Astrocyte of the cerebellum (primary cell): ENCODE data around the gene EFEMP2.

Experiments used
- DNase-seq: peaks from one replicate; pipeline ENCODE4 v3.0.0-alpha.2; 2011; ENCODE audit warnings: low read depth
- H3K4me3 ChIP-seq: 2 replicates; pipeline ENCODE4 v1.5.1; 2011; ENCODE audit warnings: mild to moderate bottlenecking, low read depth, low read length, moderate library complexity
- in situ Hi-C: cut with HindIII; loops from 2 replicates; pipeline ENCODE4 v1.10.0; 2017; ENCODE audit warnings: low sequenced_read_pairs
- TF ChIP-seq, protein P1 (sequence below): IDR thresholded peaks from 2 replicates; pipeline ENCODE4 v1.5.1; 2012; ENCODE audit warnings: low read length, low read depth, moderate library complexity, mild to moderate bottlenecking; ENCODE audit errors: missing control alignments

The EFEMP2 gene

DNA sequence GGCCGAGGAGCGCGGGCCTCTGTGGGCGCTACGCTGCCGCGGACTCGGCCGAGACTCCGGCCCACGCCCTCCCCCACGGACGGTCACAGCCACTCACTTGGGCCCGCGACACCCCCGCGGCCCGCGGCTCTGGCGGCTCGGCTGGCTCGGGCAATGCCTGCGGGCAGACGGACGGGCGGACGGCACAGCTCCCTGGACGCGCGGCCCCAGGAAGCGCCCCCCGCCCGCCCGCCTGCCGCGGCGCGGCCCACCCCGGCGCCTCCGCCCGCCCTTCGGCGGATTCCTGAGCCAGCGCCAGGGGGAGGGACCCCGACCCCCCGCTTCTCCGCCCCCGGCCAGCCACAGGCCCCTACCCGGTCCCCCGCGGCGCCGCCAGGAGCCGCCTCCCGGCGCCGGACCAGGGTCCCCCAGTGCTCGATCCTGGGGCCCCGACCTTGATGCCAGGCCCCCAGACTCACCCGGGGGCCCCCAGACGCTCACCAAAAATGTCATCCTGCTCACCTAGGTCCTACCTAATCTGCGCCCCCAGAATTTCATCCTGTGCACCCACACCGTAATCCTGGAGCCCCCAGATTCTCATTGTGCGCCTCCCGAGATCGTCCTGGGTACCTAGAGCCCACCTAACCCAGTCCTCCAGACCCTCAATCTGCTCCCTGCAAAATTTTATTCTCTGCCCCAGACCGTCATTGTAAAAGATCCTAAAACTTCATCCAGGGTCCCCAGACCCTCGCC lies at the start of gene EFEMP2:
TSS of gene EFEMP2 (minus strand) at position 215 of the 732 bp plus-strand sequence. CDS start 446 bp downstream, outside the sequence.
- no peak for DNase-seq
- in situ Hi-C loops, result no loop called here
- peak within 1 kb of the TSS; percentile 62 for H3K4me3 ChIP-seq
- TF ChIP-seq, protein P1, sequence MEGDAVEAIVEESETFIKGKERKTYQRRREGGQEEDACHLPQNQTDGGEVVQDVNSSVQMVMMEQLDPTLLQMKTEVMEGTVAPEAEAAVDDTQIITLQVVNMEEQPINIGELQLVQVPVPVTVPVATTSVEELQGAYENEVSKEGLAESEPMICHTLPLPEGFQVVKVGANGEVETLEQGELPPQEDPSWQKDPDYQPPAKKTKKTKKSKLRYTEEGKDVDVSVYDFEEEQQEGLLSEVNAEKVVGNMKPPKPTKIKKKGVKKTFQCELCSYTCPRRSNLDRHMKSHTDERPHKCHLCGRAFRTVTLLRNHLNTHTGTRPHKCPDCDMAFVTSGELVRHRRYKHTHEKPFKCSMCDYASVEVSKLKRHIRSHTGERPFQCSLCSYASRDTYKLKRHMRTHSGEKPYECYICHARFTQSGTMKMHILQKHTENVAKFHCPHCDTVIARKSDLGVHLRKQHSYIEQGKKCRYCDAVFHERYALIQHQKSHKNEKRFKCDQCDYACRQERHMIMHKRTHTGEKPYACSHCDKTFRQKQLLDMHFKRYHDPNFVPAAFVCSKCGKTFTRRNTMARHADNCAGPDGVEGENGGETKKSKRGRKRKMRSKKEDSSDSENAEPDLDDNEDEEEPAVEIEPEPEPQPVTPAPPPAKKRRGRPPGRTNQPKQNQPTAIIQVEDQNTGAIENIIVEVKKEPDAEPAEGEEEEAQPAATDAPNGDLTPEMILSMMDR, result no peak

DNA sequence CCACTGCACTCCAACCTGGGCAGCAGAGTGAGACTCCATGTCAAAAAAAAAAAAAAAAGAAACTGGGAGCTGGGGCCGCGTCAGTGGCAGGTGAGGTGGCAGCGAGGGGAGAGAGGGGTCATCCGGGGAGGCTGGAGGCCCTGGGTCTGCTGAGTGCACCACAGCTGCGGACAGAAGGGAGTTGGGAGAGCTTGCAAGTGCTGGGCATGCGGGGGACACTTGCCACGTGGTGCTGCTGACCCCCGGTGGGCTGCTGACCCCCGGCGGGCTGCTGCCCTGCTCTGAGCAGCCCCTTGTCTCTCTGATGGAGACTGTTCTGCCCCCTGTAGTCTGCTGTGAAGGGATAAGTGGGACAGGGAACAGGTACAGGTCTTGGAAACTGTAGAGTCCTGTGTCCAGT lies 49.3 kb upstream of the EFEMP2 start:
- in situ Hi-C loops, result no loop called here
- H3K4me3 ChIP-seq, result no peak overlapping the region
- no peak for DNase-seq
- TF ChIP-seq, protein P1, result no peak

GRCh38 chr11:65921033-65921555 lies 48.5 kb upstream of the EFEMP2 start:
- H3K4me3 ChIP-seq, result no peak overlapping the region

GRCh38 chr11:65920372-65920802 lies 47.8 kb upstream of the EFEMP2 start:
- in situ Hi-C loops, result no loop called here
- TF ChIP-seq, protein P1, result no peak
- no peak for DNase-seq
- peak overlapping the region; percentile 72 for H3K4me3 ChIP-seq

More at GRCh38 chr11:65921033-65921555, 48.5 kb upstream of the EFEMP2 start:
- DNase-seq, result no peak
- in situ Hi-C loops, result no loop called here
- TF ChIP-seq, protein P1, result no peak

DNA sequence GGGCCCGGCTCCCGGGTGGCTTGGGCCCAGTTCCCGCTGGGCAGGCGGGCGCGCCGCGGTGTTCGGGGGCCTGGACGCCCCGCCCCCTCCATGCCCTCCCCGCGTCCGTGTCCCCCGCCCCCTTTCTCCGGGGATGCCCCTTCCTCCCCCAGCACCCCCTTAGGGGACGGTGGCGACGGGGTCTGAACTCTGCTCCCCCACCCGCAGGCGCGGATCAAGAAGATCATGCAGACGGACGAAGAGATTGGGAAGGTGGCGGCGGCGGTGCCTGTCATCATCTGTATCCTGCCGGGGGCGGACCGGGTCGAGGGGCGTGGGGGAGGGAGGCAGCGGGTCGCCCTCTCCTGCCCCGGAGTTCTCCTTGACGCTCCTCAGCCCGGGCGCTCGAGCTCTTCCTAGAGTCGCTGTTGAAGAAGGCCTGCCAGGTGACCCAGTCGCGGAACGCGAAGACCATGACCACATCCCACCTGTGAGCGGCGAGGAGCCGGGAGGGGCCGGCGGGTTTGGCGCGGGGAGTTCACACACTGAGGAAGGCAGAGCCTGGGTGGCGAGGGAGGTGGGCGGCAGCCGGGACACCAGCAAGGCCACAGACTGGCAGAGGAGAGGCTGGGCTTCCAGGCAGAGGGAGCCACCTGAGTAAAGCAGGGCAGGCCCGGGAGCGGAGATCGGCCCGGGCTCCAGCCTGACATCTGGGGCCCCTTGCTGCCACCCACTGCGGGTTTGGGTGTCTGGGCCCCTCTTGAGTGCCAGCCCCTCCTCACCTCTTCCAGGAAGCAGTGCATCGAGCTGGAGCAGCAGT lies 47.2 kb upstream of the EFEMP2 start:
- TF ChIP-seq, protein P1, result no peak
- in situ Hi-C loops, result no loop called here
- no peak for DNase-seq
- H3K4me3 ChIP-seq, result peak overlapping the region; percentile 72

GRCh38 chr11:65919141-65919572 lies 46.6 kb upstream of the EFEMP2 start, which contains the start of gene DRAP1:
DRAP1 (plus strand) TSS chr11:65919426; CDS start chr11:65919502, 76 bp downstream.
- peak; percentile 94 for DNase-seq
- in situ Hi-C loops, result no loop called here
- TF ChIP-seq, protein P1, result no peak
- peak within 1 kb of the TSS; percentile 94 for H3K4me3 ChIP-seq
